Choroid plexus epithelial cell (primary cell): ENCODE data around the gene NLRP14.

Experiments used
- DNase-seq: peaks from one replicate; pipeline ENCODE4 v3.0.0-alpha.2; 2010; ENCODE audit warnings: low read depth
- H3K4me3 ChIP-seq: 2 replicates; pipeline ENCODE4 v1.5.1; 2011; ENCODE audit warnings: low read depth, mild to moderate bottlenecking, control low read depth, low read length, moderate library complexity
- TF ChIP-seq, protein P1 (sequence below): conservative IDR thresholded peaks from 2 replicates; pipeline ENCODE4 v1.5.1; 2011; ENCODE audit warnings: low read depth, mild to moderate bottlenecking, control low read depth, inconsistent platforms, low read length, moderate library complexity

Gene NLRP14

GRCh38 chr11:7021318-7021717 is 1.0 kb downstream of the NLRP14 start:
- no peak for DNase-seq
- H3K4me3 ChIP-seq, result no peak overlapping the region
- TF ChIP-seq, protein P1, sequence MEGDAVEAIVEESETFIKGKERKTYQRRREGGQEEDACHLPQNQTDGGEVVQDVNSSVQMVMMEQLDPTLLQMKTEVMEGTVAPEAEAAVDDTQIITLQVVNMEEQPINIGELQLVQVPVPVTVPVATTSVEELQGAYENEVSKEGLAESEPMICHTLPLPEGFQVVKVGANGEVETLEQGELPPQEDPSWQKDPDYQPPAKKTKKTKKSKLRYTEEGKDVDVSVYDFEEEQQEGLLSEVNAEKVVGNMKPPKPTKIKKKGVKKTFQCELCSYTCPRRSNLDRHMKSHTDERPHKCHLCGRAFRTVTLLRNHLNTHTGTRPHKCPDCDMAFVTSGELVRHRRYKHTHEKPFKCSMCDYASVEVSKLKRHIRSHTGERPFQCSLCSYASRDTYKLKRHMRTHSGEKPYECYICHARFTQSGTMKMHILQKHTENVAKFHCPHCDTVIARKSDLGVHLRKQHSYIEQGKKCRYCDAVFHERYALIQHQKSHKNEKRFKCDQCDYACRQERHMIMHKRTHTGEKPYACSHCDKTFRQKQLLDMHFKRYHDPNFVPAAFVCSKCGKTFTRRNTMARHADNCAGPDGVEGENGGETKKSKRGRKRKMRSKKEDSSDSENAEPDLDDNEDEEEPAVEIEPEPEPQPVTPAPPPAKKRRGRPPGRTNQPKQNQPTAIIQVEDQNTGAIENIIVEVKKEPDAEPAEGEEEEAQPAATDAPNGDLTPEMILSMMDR, result no peak

- TF ChIP-seq, protein P1, result no peak
- no peak for DNase-seq
- H3K4me3 ChIP-seq, result no peak overlapping the region
Measured at GRCh38 chr11:7028141-7028540, 7.9 kb downstream of the NLRP14 start.

- no peak overlapping the region for H3K4me3 ChIP-seq
- DNase-seq, result no peak
- TF ChIP-seq, protein P1, result no peak
Measured at GRCh38 chr11:7030836-7031235, 10.6 kb downstream of the NLRP14 start.

- TF ChIP-seq, protein P1, result no peak
- no peak for DNase-seq
- no peak overlapping the region for H3K4me3 ChIP-seq
Measured at GRCh38 chr11:7031471-7031871, 11.2 kb downstream of the NLRP14 start.

DNA sequence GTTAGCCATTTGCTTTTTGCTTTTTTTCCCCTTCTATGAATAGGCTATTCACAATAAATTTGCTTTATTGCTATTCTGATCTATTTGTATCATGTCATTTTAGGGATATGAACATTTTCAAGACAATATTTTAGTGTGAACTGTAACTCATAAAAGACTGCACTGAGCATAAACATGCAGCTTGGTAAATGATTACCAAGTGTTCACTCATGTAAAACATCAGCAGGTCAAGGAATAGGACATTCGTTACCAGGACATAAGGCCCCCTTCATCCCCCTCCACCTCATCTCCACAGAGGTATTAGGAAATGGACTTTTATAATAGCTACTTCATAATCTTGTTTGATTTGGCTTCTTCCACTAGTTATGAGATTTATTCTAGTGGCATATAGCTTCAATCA is 12.4 kb downstream of the NLRP14 start:
- DNase-seq, result no peak
- no peak overlapping the region for H3K4me3 ChIP-seq
- TF ChIP-seq, protein P1, result no peak

GRCh38 chr11:7034019-7034418 is 13.7 kb downstream of the NLRP14 start:
- H3K4me3 ChIP-seq, result no peak overlapping the region
- TF ChIP-seq, protein P1, result no peak
- DNase-seq, result no peak

GRCh38 chr11:7046474-7047175 is 26.3 kb downstream of the NLRP14 start:
- no peak overlapping the region for H3K4me3 ChIP-seq
- DNase-seq, result peak; percentile 54
- TF ChIP-seq, protein P1, result no peak
